Gastrocnemius medialis (tissue), 4 donors: ENCODE data around the gene PTDSS2.

Experiments
- POLR2A ChIP-seq, 2 donors: fragments of 450-650 bp; IDR thresholded peaks; one replicate each; pipeline ENCODE4 v1.6.1; 2017; ENCODE audit warnings: antibody characterized with exemption in 2 of 2, mild to moderate bottlenecking in 2 of 2, moderate library complexity in 2 of 2
- TF ChIP-seq, protein P1 (sequence below), 5 experiments: fragments of 450-650 bp in 3 of 5; fragments of 200-600 bp in 2 of 5; sonication (generic) in 2 of 5; IDR thresholded peaks in 4 of 5; conservative IDR thresholded peaks in 1 of 5; 1 replicate in 4 of 5; 2 replicates in 1 of 5; pipeline ENCODE4 v1.5.1; 2016 to 2019; ENCODE audit warnings: antibody characterized with exemption in 5 of 5, mild to moderate bottlenecking in 3 of 5, moderate library complexity in 3 of 5

DNA sequence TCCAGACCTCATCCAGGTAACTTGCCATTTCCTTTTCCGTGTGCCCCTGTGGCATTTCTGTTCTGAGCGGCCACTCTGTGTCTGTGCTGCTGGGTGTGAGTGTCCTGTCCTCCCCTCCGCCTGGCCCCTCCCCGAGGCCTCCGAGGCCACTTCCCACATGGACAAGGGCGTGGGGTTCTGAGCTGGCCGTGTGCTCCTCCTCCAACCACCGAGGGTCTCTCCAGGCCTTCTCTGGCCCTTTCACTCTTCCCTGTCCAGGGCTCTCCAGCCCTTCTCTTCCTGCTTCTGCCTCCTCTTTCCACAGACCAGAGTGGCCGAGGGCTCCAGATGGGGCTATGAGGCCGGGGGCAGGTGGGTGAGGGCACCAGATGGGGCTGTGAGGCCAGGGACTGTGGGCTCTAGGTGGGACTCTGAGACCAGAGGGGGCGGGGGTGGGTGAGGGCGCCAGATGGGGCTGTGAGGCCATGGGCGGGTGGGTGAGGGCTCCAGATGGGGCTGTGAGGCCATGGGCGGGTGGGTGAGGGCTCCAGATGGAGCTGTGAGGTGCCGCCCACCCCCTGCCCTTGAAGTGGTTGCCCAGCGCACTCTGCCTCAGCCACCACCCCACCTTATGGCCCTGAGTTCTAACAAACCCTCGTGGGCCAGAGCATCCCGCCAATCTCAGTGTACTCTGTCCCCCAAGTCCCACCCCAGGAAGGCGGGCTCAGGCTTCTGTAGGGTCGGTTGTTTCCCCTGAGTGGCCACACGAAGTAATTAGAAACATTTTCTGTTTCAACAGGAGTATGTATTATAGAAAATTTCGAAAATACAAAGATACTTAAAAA lies 24.1 kb downstream of the PTDSS2 start:
- TF ChIP-seq, protein P1, sequence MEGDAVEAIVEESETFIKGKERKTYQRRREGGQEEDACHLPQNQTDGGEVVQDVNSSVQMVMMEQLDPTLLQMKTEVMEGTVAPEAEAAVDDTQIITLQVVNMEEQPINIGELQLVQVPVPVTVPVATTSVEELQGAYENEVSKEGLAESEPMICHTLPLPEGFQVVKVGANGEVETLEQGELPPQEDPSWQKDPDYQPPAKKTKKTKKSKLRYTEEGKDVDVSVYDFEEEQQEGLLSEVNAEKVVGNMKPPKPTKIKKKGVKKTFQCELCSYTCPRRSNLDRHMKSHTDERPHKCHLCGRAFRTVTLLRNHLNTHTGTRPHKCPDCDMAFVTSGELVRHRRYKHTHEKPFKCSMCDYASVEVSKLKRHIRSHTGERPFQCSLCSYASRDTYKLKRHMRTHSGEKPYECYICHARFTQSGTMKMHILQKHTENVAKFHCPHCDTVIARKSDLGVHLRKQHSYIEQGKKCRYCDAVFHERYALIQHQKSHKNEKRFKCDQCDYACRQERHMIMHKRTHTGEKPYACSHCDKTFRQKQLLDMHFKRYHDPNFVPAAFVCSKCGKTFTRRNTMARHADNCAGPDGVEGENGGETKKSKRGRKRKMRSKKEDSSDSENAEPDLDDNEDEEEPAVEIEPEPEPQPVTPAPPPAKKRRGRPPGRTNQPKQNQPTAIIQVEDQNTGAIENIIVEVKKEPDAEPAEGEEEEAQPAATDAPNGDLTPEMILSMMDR (IDR thresholded peaks at IDR 0.05 in 4 of 5, conservative IDR thresholded peaks at IDR 0.05 in 1 of 5) = no peak
- TF ChIP-seq POLR2A (IDR thresholded peaks at IDR 0.05) = no peak
